SK-N-SH (cell line): ENCODE results near the gene C8A. TPM values are rescaled to one million over a fixed set of nuclear protein-coding genes. Genes with fewer than 3 reads are reported as not detected.

Source experiments
- CTCF ChIA-PET: fragments of 300-600, 350-600 bp; formaldehyde crosslinking; extraction: SDS; loops from one replicate; lab custom pipeline; 2021; lab: Yijun Ruan, JAX
- POLR2A ChIA-PET: fragments of 350-600 bp; sonication (Branson Sonifier 250); formaldehyde crosslinking; extraction: SDS; loops from one replicate; lab custom pipeline; 2020; ENCODE audit warnings: antibody characterized with exemption, inconsistent platforms; lab: Yijun Ruan, JAX
- DNase-seq: peaks from one replicate; pipeline ENCODE4 v3.0.0; 2012
- H2AFZ ChIP-seq: fragments of 200-600 bp; sonication (generic); 2 replicates; pipeline ENCODE4 v1.8.1; 2016; ENCODE audit warnings: antibody characterized with exemption, mild to moderate bottlenecking, low read depth
- H3F3A ChIP-seq: fragments of 200-600 bp; sonication (generic); replicated peaks from 2 replicates; pipeline ENCODE3; 2016; ENCODE audit warnings: antibody characterized with exemption, mild to moderate bottlenecking; ENCODE audit not compliant: insufficient read depth
- H3K27ac ChIP-seq, 2 experiments: fragments of 200-500 bp in 1 of 2; fragments of 200-600 bp in 1 of 2; sonication (Bioruptor generic) in 1 of 2; sonication (generic), shearing (Covaris generic) in 1 of 2; 2 replicates each; pipeline versions ENCODE4 v1.5.1 to v1.6.1; 2014 to 2016; ENCODE audit warnings: low read depth in 2 of 2, inconsistent platforms in 1 of 2, low read length in 1 of 2, mild to moderate bottlenecking in 1 of 2, mixed read lengths in 1 of 2
- H3K27me3 ChIP-seq: fragments of 200-600 bp; sonication (generic), shearing (Covaris generic); 2 replicates; pipeline ENCODE4 v1.6.1; 2016; ENCODE audit warnings: mixed run types; ENCODE audit not compliant: insufficient read depth
- H3K36me3 ChIP-seq, 2 experiments: fragments of 200-500 bp in 1 of 2; fragments of 200-600 bp in 1 of 2; sonication (Bioruptor generic) in 1 of 2; sonication (generic) in 1 of 2; replicated peaks in 1 of 2; 2 replicates each; pipeline versions ENCODE3 to v1.5.1; 2014 to 2016; ENCODE audit warnings: low read length in 1 of 2, mild to moderate bottlenecking in 1 of 2; ENCODE audit not compliant: insufficient read depth in 2 of 2, control insufficient read depth in 1 of 2
- H3K4me1 ChIP-seq, 2 experiments: fragments of 200-500 bp in 1 of 2; fragments of 200-600 bp in 1 of 2; sonication (Bioruptor generic) in 1 of 2; sonication (generic), shearing (Covaris generic) in 1 of 2; 2 replicates each; pipeline versions ENCODE4 v1.5.1 to v1.6.1; 2014 to 2016; ENCODE audit warnings: low read depth in 1 of 2, low read length in 1 of 2, mixed run types in 1 of 2; ENCODE audit not compliant: insufficient read depth in 2 of 2, control insufficient read depth in 1 of 2
- H3K4me2 ChIP-seq: fragments of 200-600 bp; sonication (generic), shearing (Covaris generic); 2 replicates; pipeline ENCODE4 v1.6.1; 2017; ENCODE audit warnings: mixed run types
- H3K4me3 ChIP-seq, 2 experiments: fragments of 200-500 bp in 1 of 2; fragments of 200-600 bp in 1 of 2; sonication (Bioruptor generic) in 1 of 2; sonication (generic), shearing (Covaris generic) in 1 of 2; 2 replicates each; pipeline versions ENCODE4 v1.5.1 to v1.8.1; 2014 to 2016; ENCODE audit warnings: low read depth in 2 of 2, inconsistent platforms in 1 of 2, low read length in 1 of 2, mild to moderate bottlenecking in 1 of 2, mixed read lengths in 1 of 2, moderate library complexity in 1 of 2
- H3K79me2 ChIP-seq: fragments of 200-600 bp; sonication (generic); 2 replicates; pipeline ENCODE4 v1.8.1; 2017; ENCODE audit warnings: mild to moderate bottlenecking; ENCODE audit not compliant: insufficient read depth
- H3K9ac ChIP-seq: fragments of 200-600 bp; sonication (generic); 2 replicates; pipeline ENCODE4 v1.6.1; 2017; ENCODE audit warnings: mixed run types
- H3K9me2 ChIP-seq: fragments of 200-600 bp; sonication (generic); 2 replicates; pipeline ENCODE4 v1.6.1; 2017; ENCODE audit warnings: mixed run types
- H3K9me3 ChIP-seq: fragments of 200-600 bp; sonication (generic); 2 replicates; pipeline ENCODE4 v1.6.1; 2017; ENCODE audit warnings: mixed run types, mild to moderate bottlenecking, moderate library complexity
- H4K20me1 ChIP-seq: fragments of 200-600 bp; sonication (generic); 2 replicates; pipeline ENCODE4 v1.6.1; 2017; ENCODE audit warnings: mild to moderate bottlenecking, mixed run types; ENCODE audit not compliant: insufficient read depth
- CHD2 ChIP-seq: fragments of 150-350 bp; IDR thresholded peaks from 2 replicates; pipeline ENCODE4 v1.6.1; 2018; ENCODE audit warnings: low read length; ENCODE audit not compliant: partially characterized antibody
- CTCF ChIP-seq: fragments of 200-600 bp; sonication (generic); IDR thresholded peaks from 2 replicates; pipeline ENCODE4 v1.6.1; 2017; ENCODE audit warnings: antibody characterized with exemption, mild to moderate bottlenecking, moderate library complexity
- EP300 ChIP-seq, 2 experiments: IDR thresholded peaks; 2 replicates each; pipeline versions ENCODE4 v1.4.0 to v1.6.1; 2012; ENCODE audit warnings: borderline replicate concordance in 1 of 2, low read depth in 1 of 2, low read length in 1 of 2
- EZH2phosphoT487 ChIP-seq: fragments of 200-600 bp; sonication (generic); IDR thresholded peaks from 2 replicates; pipeline ENCODE4 v1.6.1; 2017; ENCODE audit warnings: low read depth, mixed run types, mild to moderate bottlenecking, antibody characterized with exemption, moderate library complexity, borderline replicate concordance
- FOSL2 ChIP-seq: IDR thresholded peaks from 2 replicates; pipeline ENCODE4 v1.4.0; 2012; ENCODE audit warnings: low read depth, mild to moderate bottlenecking, moderate library complexity, borderline replicate concordance
- FOXJ3 ChIP-seq: sonication (generic); formaldehyde crosslinking; IDR thresholded peaks from 2 replicates; pipeline ENCODE4 v1.5.1; 2020; ENCODE audit warnings: mild to moderate bottlenecking, missing genetic modification reagents
- FOXM1 ChIP-seq: IDR thresholded peaks from 2 replicates; pipeline ENCODE4 v1.4.0; 2012; ENCODE audit warnings: low read depth, mild to moderate bottlenecking
- JUND ChIP-seq: IDR thresholded peaks from 2 replicates; pipeline ENCODE4 v1.4.0; 2012
- MXI1 ChIP-seq: IDR thresholded peaks from 2 replicates; pipeline ENCODE4 v1.6.1; 2012; ENCODE audit warnings: mild to moderate bottlenecking, low read depth, low read length, improper control_type of control experiment
- NRF1 ChIP-seq: IDR thresholded peaks from 2 replicates; pipeline ENCODE4 v1.6.1; 2012; ENCODE audit warnings: low read depth, mild to moderate bottlenecking, low read length
- RCOR1 ChIP-seq: fragments of 150-350 bp; IDR thresholded peaks from 2 replicates; pipeline ENCODE4 v1.6.1; 2017; ENCODE audit warnings: antibody characterized with exemption, low read length
- REST ChIP-seq: IDR thresholded peaks from 2 replicates; pipeline ENCODE4 v1.6.1; 2012; ENCODE audit warnings: mild to moderate bottlenecking, low read depth, low read length, moderate library complexity
- RXRA ChIP-seq: IDR thresholded peaks from 2 replicates; pipeline ENCODE4 v1.4.0; 2012; ENCODE audit warnings: low read depth, mild to moderate bottlenecking, borderline replicate concordance
- SIN3A ChIP-seq: IDR thresholded peaks from 2 replicates; pipeline ENCODE4 v1.6.1; 2012; ENCODE audit warnings: low read depth, mild to moderate bottlenecking, low read length, moderate library complexity, borderline replicate concordance
- TAF1 ChIP-seq: IDR thresholded peaks from 2 replicates; pipeline ENCODE4 v1.6.1; 2012; ENCODE audit warnings: low read depth, mild to moderate bottlenecking, low read length, moderate library complexity, borderline replicate concordance
- TCF12 ChIP-seq: IDR thresholded peaks from 2 replicates; pipeline ENCODE4 v1.4.0; 2012
- YY1 ChIP-seq: IDR thresholded peaks from 2 replicates; pipeline ENCODE4 v1.4.0; 2012; ENCODE audit warnings: low read depth, mild to moderate bottlenecking
- ZBTB33 ChIP-seq: IDR thresholded peaks from 2 replicates; pipeline ENCODE4 v1.4.0; 2012; ENCODE audit warnings: low read depth, borderline replicate concordance
- WGBS: methylation state at CpG from one replicate; pipeline ENCODE4 v1.1.6; 2017; ENCODE audit warnings: low lambda C conversion rate; 5-methylcytosine and 5-hydroxymethylcytosine counted together
- polyA plus RNA-seq, 3 experiments: library from polyadenylated mRNA; depleted of rRNA; stranded (reverse); fragments of >200 nt; gene quantifications; 2 replicates each; pipeline ENCODE4 v1.2.3, GENCODE V29; 2012
- TF ChIP-seq, protein P1 (sequence below): IDR thresholded peaks from 2 replicates; pipeline ENCODE4 v1.4.0; 2012; ENCODE audit warnings: low read depth, borderline replicate concordance
- TF ChIP-seq, protein P2 (sequence below): fragments of 150-350 bp; IDR thresholded peaks from 2 replicates; pipeline ENCODE4 v1.6.1; 2017; ENCODE audit warnings: antibody characterized with exemption, low read length, low read depth, borderline replicate concordance

C8A gene
- polyA plus RNA-seq, 1 of the 3 experiments (the other 2 are of a cell fraction) = not detected

DNA sequence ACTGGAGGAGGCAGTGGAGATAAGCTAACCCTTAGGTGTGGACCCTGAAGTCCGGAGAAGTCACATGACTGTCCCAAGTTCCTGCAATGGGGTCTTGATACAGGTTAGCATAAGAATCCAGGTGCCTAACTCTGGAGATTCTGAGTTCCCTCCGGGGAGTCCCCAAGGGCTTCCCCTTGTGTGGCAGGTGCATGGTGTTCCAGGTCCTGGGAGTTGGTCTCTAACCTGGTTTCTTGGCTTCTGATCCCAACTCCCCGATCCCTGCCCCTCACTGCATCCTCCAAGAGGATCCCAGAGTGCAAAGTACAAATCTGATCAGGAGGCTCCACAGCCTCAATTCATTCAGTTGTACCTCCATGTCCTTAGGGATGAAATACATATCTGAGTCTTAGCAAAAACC is 9.3 kb upstream of the C8A start:
- no peak overlapping the region for H2AFZ ChIP-seq
- H3K4me1 ChIP-seq = no peaks in the 10 kb centered on the region
- no peak for TF ChIP-seq MXI1
- TF ChIP-seq EZH2phosphoT487 = no peak
- no peak for TF ChIP-seq REST
- TF ChIP-seq ZBTB33 = no peak
- TF ChIP-seq, protein P1, sequence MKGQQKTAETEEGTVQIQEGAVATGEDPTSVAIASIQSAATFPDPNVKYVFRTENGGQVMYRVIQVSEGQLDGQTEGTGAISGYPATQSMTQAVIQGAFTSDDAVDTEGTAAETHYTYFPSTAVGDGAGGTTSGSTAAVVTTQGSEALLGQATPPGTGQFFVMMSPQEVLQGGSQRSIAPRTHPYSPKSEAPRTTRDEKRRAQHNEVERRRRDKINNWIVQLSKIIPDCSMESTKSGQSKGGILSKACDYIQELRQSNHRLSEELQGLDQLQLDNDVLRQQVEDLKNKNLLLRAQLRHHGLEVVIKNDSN = no peak
- no peak for TF ChIP-seq TAF1
- TF ChIP-seq, protein P2, sequence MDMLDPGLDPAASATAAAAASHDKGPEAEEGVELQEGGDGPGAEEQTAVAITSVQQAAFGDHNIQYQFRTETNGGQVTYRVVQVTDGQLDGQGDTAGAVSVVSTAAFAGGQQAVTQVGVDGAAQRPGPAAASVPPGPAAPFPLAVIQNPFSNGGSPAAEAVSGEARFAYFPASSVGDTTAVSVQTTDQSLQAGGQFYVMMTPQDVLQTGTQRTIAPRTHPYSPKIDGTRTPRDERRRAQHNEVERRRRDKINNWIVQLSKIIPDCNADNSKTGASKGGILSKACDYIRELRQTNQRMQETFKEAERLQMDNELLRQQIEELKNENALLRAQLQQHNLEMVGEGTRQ = no peak
- no peak for TF ChIP-seq FOXM1
- TF ChIP-seq FOXJ3 = no peak
- no peak for TF ChIP-seq YY1
- TF ChIP-seq CHD2 = no peak
- no peak for TF ChIP-seq EP300 (IDR thresholded peaks at IDR 0.05; ENCODE audit: borderline replicate concordance in 1 of 2, low read depth in 1 of 2, low read length in 1 of 2)
- TF ChIP-seq RXRA = no peak
- no peak for TF ChIP-seq JUND
- no peak for TF ChIP-seq SIN3A
- TF ChIP-seq NRF1 = no peak
- no peak for TF ChIP-seq TCF12
- TF ChIP-seq RCOR1 = no peak
- no peak for TF ChIP-seq CTCF
- no peak for TF ChIP-seq FOSL2
- TF ChIP-seq, all 33 proteins: peak for 0
- no peak overlapping the region for H3K9ac ChIP-seq
- 15% methylated on average over 2 of the region's 3 CpGs for WGBS
- POLR2A ChIA-PET = interaction anchor here (0.6 kb wide), 1 partner anchor 9 kb away, joined by 3 read pairs; the partner anchor contains the start of gene C8A
- no peak for DNase-seq
- H3K9me2 ChIP-seq = no peaks in the 10 kb centered on the region
- CTCF ChIA-PET = no interaction called here
- no peaks in the 10 kb centered on the region for H3K27me3 ChIP-seq
- no peak overlapping the region for H3K4me2 ChIP-seq
- no peaks in the 10 kb centered on the region for H3K36me3 ChIP-seq
- no peaks in the 10 kb centered on the region for H3K9me3 ChIP-seq
- H3K27ac ChIP-seq = no peak overlapping the region
- H3K79me2 ChIP-seq = no peaks in the 10 kb centered on the region
- H3K4me3 ChIP-seq = no peak overlapping the region
- H4K20me1 ChIP-seq = no peaks in the 10 kb centered on the region
- no peaks in the 10 kb centered on the region for H3F3A ChIP-seq
